ENCODE results near the gene BCLAF3.

- TF ChIP-seq FOXA1 (IDR thresholded peaks at IDR 0.05) (no peak), FOXM1 (IDR thresholded peaks at IDR 0.05; ENCODE audit: borderline replicate concordance) (no peak), SP1 (IDR thresholded peaks at IDR 0.05) (no peak), NFRKB (IDR thresholded peaks at IDR 0.05) (no peak), CTBP1 (IDR thresholded peaks at IDR 0.05; ENCODE audit: borderline replicate concordance) (no peak), L3MBTL2 (conservative IDR thresholded peaks at IDR 0.05) (no peak), ARNT (IDR thresholded peaks at IDR 0.05) (no peak), BHLHE40 (IDR thresholded peaks at IDR 0.05; ENCODE audit: borderline replicate concordance) (no peak), PKNOX1 (IDR thresholded peaks at IDR 0.05) (no peak)
Measured at GRCh38 chrX:19964017-19964710, 26.7 kb downstream of the BCLAF3 start.
